HUES64 (cell line): ENCODE data around the gene ANKH.

Experiments
- H3K27ac ChIP-seq: 2 replicates; pipeline ENCODE4 v1.7.0; 2013; ENCODE audit warnings: low read depth, low read length, inconsistent platforms
- H3K27me3 ChIP-seq: 2 replicates; pipeline ENCODE4 v1.6.1; 2013; ENCODE audit warnings: mild to moderate bottlenecking, low read length; ENCODE audit not compliant: insufficient read depth
- H3K36me3 ChIP-seq: 2 replicates; pipeline ENCODE4 v1.6.1; 2013; ENCODE audit warnings: mild to moderate bottlenecking, low read length; ENCODE audit not compliant: insufficient read depth
- H3K4me1 ChIP-seq: 2 replicates; pipeline ENCODE4 v1.6.1; 2013; ENCODE audit warnings: mild to moderate bottlenecking, low read length, moderate library complexity; ENCODE audit not compliant: insufficient read depth
- H3K4me3 ChIP-seq: 2 replicates; pipeline ENCODE4 v1.5.1; 2013; ENCODE audit warnings: mild to moderate bottlenecking, low read length, moderate library complexity
- H3K9ac ChIP-seq: 2 replicates; pipeline ENCODE4 v1.6.1; 2013; ENCODE audit warnings: mild to moderate bottlenecking, low read depth, low read length
- H3K9me3 ChIP-seq: 2 replicates; pipeline ENCODE4 v1.6.1; 2013; ENCODE audit warnings: low read depth, low read length; ENCODE audit not compliant: insufficient read depth
- WGBS: fragments of 150-250, 120-280 bp; methylation state at CpG from one replicate; pipeline ENCODE4 v1.1.7; 2013; ENCODE audit warnings: missing lambda C conversion rate; 5-methylcytosine and 5-hydroxymethylcytosine counted together

ANKH gene

GRCh38 chr5:14906628-14907027 is 35.0 kb upstream of the ANKH start:
- H3K27me3 ChIP-seq: no peaks in the 10 kb centered on the region
- H3K36me3 ChIP-seq: no peaks in the 10 kb centered on the region
- H3K9ac ChIP-seq: no peak overlapping the region
- no peaks in the 10 kb centered on the region for H3K9me3 ChIP-seq
- no peaks in the 10 kb centered on the region for H3K4me1 ChIP-seq
- whole genome bisulfite sequencing: 90% methylated on average over 2 of the region's 3 CpGs
- H3K27ac ChIP-seq: no peak overlapping the region
- H3K4me3 ChIP-seq: no peak overlapping the region

GRCh38 chr5:14902826-14903560 is 31.4 kb upstream of the ANKH start:
- WGBS: 96% methylated on average over 14 of the region's 14 CpGs
- no peaks in the 10 kb centered on the region for H3K9me3 ChIP-seq
- no peaks in the 10 kb centered on the region for H3K27me3 ChIP-seq
- no peak overlapping the region for H3K27ac ChIP-seq
- no peaks in the 10 kb centered on the region for H3K36me3 ChIP-seq
- no peaks in the 10 kb centered on the region for H3K4me1 ChIP-seq
- H3K4me3 ChIP-seq: no peak overlapping the region
- H3K9ac ChIP-seq: no peak overlapping the region

DNA sequence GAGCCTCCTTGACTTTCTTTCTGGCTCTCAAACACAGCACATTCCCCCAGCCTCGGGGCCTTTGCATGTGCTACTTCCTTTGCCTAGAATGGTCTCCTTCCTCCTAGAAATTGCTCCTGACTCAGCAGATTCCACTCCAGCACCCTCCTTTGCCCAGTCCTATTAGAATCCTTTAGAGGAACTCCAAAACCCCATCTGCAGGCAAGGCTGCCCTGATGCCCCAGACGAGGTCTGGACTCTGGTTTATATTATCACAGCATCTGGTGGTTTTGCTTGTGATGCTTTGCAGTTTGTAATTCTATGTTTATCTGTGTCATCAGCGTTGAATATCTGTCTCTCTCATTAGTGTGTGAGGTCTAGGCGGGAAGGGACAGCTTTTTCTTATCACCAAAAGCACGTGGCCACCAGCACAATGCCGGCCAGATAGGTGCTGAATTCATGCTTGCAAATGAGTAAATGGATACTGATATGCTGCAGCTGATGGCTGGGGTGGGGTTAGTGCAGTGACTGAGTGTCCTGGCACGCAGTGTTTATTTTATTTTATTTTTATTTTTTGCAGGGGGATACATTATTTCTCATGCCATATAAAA is 30.0 kb upstream of the ANKH start:
- H3K4me1 ChIP-seq: no peaks in the 10 kb centered on the region
- no peak overlapping the region for H3K9ac ChIP-seq
- WGBS: 90% methylated on average over 7 of the region's 7 CpGs
- no peaks in the 10 kb centered on the region for H3K36me3 ChIP-seq
- no peak overlapping the region for H3K4me3 ChIP-seq
- H3K27ac ChIP-seq: no peak overlapping the region
- no peaks in the 10 kb centered on the region for H3K9me3 ChIP-seq
- no peaks in the 10 kb centered on the region for H3K27me3 ChIP-seq

GRCh38 chr5:14900693-14901461 is 29.3 kb upstream of the ANKH start:
- no peaks in the 10 kb centered on the region for H3K9me3 ChIP-seq
- H3K4me1 ChIP-seq: no peaks in the 10 kb centered on the region
- WGBS: 88% methylated on average over 9 of the region's 9 CpGs
- no peaks in the 10 kb centered on the region for H3K27me3 ChIP-seq
- H3K36me3 ChIP-seq: no peaks in the 10 kb centered on the region
- H3K4me3 ChIP-seq: no peak overlapping the region
- H3K27ac ChIP-seq: no peak overlapping the region
- H3K9ac ChIP-seq: no peak overlapping the region

- WGBS: 88% methylated on average over 7 of the region's 7 CpGs
These were observed 24.6 kb upstream of the ANKH start for GRCh38 chr5:14896131-14896530.

GRCh38 chr5:14895301-14895700 is 23.7 kb upstream of the ANKH start:
- 93% methylated on average over 5 of the region's 6 CpGs for WGBS
- H3K9ac ChIP-seq: no peak overlapping the region

More at GRCh38 chr5:14896131-14896530, 24.6 kb upstream of the ANKH start:
- H3K27me3 ChIP-seq: no peaks in the 10 kb centered on the region
- 0 out of 2 replicates have a peak, but pooled peaks cover 5% of the 10 kb centered on the region for H3K4me1 ChIP-seq
- H3K9ac ChIP-seq: no peak overlapping the region
- no peaks in the 10 kb centered on the region for H3K9me3 ChIP-seq
- no peak overlapping the region for H3K27ac ChIP-seq
- H3K4me3 ChIP-seq: no peak overlapping the region
- H3K36me3 ChIP-seq: no peaks in the 10 kb centered on the region

GRCh38 chr5:14894748-14895147 is 23.2 kb upstream of the ANKH start:
- Histone ChIP-seq H3K4me3 (no peak overlapping the region), H3K9ac (no peak overlapping the region), H3K36me3 (no peaks in the 10 kb centered on the region), H3K27me3 (no peaks in the 10 kb centered on the region), H3K9me3 (no peaks in the 10 kb centered on the region), H3K27ac (no peak overlapping the region), H3K4me1 (0 out of 2 replicates have a peak, but pooled peaks cover 5% of the 10 kb centered on the region)
- WGBS: 100% methylated on average over 3 of the region's 3 CpGs

More at GRCh38 chr5:14895301-14895700, 23.7 kb upstream of the ANKH start:
- Histone ChIP-seq H3K4me3 (no peak overlapping the region), H3K9me3 (no peaks in the 10 kb centered on the region), H3K27me3 (no peaks in the 10 kb centered on the region), H3K27ac (no peak overlapping the region), H3K4me1 (0 out of 2 replicates have a peak, but pooled peaks cover 5% of the 10 kb centered on the region), H3K36me3 (no peaks in the 10 kb centered on the region)

- H3K4me1 ChIP-seq: 0 out of 2 replicates have a peak, but pooled peaks cover 5% of the 10 kb centered on the region
- H3K4me3 ChIP-seq: no peak overlapping the region
These were observed 21.8 kb upstream of the ANKH start for GRCh38 chr5:14893381-14893780.

DNA sequence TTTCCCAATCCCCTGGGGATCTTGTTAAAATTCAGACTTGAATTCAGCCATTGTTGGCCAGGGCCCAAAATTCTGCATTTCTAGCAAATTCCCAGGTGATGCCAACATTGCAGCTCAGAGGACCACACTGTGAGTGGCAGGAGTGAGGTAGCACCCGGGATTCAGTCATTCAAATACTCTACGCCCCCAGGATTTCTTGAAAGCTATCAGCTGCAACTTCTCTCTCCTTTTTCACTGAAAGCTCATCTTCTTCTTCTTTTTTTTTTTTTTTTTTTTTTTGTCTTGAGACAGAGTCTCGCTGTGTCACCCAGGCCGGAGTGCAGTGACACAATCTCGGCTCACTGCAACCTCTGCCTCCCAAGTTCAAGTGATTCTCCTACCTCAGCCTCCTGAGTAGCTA is 19.3 kb upstream of the ANKH start:
- no peak overlapping the region for H3K4me3 ChIP-seq
- H3K27ac ChIP-seq: no peak overlapping the region
- 0 out of 2 replicates have a peak, but pooled peaks cover 5% of the 10 kb centered on the region for H3K4me1 ChIP-seq
- H3K36me3 ChIP-seq: no peaks in the 10 kb centered on the region
- H3K9me3 ChIP-seq: no peaks in the 10 kb centered on the region
- whole genome bisulfite sequencing: 92% methylated on average over 5 of the region's 5 CpGs
- H3K27me3 ChIP-seq: no peaks in the 10 kb centered on the region
- no peak overlapping the region for H3K9ac ChIP-seq

More at GRCh38 chr5:14893381-14893780, 21.8 kb upstream of the ANKH start:
- H3K27me3 ChIP-seq: no peaks in the 10 kb centered on the region
- no peak overlapping the region for H3K27ac ChIP-seq
- H3K9me3 ChIP-seq: no peaks in the 10 kb centered on the region
- no peak overlapping the region for H3K9ac ChIP-seq
- H3K36me3 ChIP-seq: no peaks in the 10 kb centered on the region

DNA sequence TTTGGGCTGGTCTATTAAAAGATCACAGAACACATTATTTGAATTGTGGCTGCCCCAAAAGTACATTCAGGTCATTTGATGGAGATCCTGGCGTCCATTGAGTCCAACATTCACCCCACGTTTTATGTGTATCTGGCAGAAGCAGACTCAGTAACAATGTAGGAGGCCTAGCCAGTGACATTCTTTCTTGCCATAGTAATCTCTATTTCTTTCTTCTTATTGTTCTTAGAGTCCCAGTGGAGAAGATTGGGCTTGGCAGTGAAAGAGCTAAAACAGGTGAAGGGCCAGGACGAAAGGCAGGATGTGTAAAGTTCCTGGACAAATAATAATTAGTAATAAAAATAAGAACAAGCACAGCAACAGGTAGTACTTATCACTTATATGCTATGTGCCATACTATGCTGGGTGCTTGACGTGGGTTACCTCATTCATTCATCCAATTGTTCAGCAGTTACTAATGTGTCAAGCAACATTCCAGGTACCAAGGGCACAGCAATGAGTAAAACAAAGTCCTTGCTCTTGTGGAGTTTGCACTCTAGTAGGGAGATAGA is 12.6 kb upstream of the ANKH start:
- Histone ChIP-seq H3K9me3 (no peaks in the 10 kb centered on the region), H3K27ac (no peak overlapping the region), H3K4me3 (no peak overlapping the region), H3K27me3 (no peaks in the 10 kb centered on the region), H3K4me1 (no peaks in the 10 kb centered on the region), H3K9ac (no peak overlapping the region), H3K36me3 (no peaks in the 10 kb centered on the region)
- 96% methylated on average over 3 of the region's 4 CpGs for WGBS
